Pericardium fibroblast (primary cell): ENCODE results near the gene SYT6. TPM values are rescaled to one million over a fixed set of nuclear protein-coding genes. Genes with fewer than 3 reads are reported as not detected.

Experiments
- total RNA-seq: library from RNA; depleted of rRNA; stranded (reverse); fragments of >200 nt; gene quantifications from 2 replicates; pipeline ENCODE4 v1.2.3, GENCODE V29; 2015

Gene SYT6
- total RNA-seq, result not detected in 2 replicates

DNA sequence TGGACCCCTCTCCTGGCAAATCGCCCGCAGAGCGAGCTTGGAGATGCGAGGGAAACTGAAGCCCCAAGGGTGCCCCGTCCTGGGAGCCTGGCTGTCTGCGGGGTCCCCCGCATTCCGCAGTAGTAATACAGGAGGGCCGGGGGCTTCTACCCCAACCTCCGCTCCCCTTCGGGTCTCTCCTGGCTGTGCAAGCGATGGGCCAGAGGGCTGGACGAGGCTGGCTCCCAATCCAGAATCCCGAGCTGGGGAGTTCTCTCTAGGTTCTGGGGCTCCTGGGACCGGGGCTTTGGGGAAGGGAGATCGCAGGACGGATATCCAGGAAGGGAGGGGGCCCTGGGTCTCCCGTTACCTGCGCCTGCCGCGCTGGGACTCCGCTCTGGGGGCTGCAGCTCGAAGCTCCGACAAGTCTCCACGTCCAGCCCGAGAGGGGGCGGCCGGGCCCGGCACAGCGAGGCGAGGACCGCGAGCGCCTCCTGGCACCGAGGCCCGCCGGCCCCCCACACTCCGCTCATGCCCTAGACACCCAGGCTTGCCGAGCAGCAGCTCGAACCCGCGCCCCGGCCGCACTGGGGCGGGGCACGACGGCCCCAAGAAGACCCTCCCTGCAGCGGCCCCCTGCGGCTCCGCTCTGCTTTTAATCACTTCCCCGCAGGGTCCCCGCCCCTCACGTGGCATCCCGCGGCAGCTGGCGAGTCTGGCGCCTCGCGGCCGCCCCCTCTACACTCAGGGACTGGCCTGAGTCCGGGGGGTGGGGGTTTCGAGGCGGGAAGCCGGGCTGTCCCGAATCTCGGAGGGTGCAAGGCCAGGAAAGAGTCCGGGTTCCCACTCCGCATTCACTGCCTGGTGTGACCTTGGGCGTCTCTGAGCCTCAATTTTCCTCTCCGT is at the start of gene SYT6:
SYT6 (minus strand) TSS at position 609 of the 885 bp plus-strand sequence; CDS start at position 512, 97 bp downstream.

Other genes with a start within 250 kb of the SYT6 start
- 7.9 and 10.1 TPM in 2 replicates for gene AP4B1, start 249.1 kb downstream of the SYT6 start, total RNA-seq
- 4.8 and 7.1 TPM in 2 replicates for gene DCLRE1B, start 248.5 kb downstream of the SYT6 start, total RNA-seq
- gene HIPK1, start 224.5 kb downstream of the SYT6 start, total RNA-seq, result 14.5 and 17.7 TPM in 2 replicates
- 320 and 623 TPM in 2 replicates for gene OLFML3, start 174.4 kb downstream of the SYT6 start, total RNA-seq